Measurements from ENCODE around the gene CDY1B. TPM values are rescaled to one million over a fixed set of nuclear protein-coding genes. Genes with fewer than 3 reads are reported as not detected.
"Not testable (repeated sequence)": the region's sequence is repeated elsewhere in the genome, so short reads cannot be mapped to it uniquely, and the experiment has no call there.

Gene CDY1B, protein sequence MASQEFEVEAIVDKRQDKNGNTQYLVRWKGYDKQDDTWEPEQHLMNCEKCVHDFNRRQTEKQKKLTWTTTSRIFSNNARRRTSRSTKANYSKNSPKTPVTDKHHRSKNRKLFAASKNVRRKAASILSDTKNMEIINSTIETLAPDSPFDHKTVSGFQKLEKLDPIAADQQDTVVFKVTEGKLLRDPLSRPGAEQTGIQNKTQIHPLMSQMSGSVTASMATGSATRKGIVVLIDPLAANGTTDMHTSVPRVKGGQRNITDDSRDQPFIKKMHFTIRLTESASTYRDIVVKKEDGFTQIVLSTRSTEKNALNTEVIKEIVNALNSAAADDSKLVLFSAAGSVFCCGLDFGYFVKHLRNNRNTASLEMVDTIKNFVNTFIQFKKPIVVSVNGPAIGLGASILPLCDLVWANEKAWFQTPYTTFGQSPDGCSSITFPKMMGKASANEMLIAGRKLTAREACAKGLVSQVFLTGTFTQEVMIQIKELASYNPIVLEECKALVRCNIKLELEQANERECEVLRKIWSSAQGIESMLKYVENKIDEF
- total RNA-seq (2014; rRNA removed; shearing (Covaris generic)), result not detected in 2 replicates

GRCh38 chrY:24047919-24048318 is at the start of gene CDY1B:
Gene CDY1B (minus strand): TSS chrY:24048019. CDS start chrY:24047688, 331 bp downstream.
- not testable (repeated sequence) for DNase-seq (ENCODE audit: low spot score)

GRCh38 chrY:24049525-24049924 is 1.7 kb upstream of the CDY1B start:
- DNase-seq (ENCODE audit: low spot score), result not testable (repeated sequence)

DNA sequence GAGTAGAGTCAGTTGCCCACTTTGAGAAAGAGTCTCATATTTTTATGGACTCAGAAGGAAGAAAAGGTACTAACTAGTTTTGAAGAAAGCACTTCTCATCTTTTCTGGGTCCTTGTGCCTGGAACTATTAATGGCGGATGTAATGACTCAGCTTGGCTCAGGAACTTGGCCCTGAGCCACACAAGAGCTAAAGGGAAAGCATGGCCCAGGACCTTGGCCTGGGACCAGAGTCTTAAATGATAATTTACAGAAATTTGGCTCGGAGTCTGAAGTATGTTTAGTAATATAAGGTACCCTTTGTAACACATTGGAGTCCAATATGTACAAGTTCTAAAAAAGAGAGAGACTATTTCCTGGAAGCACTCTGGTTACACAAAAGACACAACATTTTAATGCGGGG is 4.6 kb downstream of the CDY1B start:
- DNase-seq (ENCODE audit: low spot score), result not testable (repeated sequence)

DNA sequence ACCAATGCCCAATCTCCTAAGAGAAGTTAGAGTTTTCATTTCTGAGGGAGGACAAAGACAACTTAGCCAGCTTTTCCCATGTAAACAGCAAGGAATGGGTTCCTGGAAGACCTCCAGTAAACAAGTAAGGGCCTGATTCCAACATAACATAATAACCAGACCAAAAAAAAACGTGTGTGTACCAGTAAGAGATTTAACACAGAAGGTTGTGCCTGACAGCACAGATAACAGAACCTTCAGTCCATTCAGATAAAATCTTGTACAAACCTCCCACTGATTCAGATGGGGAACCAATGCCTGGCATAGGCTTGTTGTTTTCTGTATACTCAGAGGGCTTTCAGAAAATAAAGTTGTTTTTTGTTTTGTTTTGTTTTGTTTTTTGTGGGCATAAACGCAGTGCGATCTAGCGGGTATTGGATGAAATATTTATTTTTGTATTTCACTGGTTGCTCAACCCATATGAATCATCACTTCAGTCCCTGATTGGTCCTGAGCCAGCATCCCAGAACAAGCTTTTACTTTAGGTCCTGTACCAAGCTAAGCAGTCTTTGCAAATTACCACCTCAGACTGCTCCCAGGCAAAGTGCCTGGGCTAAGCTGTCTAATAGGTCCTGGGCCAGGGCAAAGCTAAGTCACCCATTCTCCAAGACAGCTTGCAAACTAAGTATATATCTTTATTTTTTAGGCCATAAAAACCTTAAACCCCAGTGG is 8.7 kb downstream of the CDY1B start:
- not testable (repeated sequence) for DNase-seq (ENCODE audit: low spot score)

DNA sequence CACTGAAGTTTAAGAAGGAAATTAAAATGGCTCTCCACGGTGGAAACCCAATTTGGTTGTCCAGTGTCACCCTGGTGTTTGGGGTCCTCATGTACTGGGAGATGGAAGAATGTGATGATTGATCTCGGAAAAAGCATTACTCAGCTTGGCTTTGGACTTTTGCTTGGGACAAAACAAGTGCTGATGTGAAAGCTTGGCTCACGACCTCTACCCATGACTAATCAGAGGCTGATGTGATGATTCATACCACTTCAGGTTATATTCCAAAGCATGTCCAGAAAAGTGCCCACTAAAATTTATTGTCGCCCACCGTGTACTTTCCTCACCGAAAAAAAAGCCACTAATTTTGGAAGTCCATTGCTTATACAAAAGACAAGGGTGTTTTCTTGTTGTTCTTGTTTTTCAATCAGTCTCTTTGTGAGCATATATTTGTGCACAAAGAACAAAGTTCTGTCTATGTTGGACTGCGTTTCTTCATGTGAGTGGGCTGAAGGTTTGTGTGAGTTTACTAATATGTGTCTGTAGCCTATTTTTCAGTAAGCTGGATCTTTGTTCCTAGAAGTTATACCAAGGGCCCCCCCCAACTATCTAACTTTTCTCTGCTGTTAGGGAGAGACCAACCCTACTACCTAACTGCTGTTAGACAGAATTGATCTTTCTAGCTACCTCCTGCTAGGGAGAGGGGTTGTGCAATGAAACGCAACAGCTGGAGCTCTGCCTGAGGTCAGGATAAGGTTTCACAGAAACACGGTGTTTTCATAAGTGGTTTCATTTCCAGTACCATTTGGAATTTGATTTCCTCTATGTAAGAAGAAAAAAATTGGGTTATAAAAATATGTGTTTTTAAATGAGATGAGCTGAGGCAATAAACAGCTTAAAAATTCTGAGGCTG is 21.4 kb downstream of the CDY1B start:
- DNase-seq (ENCODE audit: low spot score), result not testable (repeated sequence)
